Neuronal stem cell (in vitro differentiated cells): ENCODE results near the gene C12orf54.
"Not testable (repeated sequence)": the region's sequence is repeated elsewhere in the genome, so short reads cannot be mapped to it uniquely, and the experiment has no call there.

Source experiments
- DNase-seq: peaks from one replicate; pipeline ENCODE4 v3.0.0-alpha.2; 2013; ENCODE audit warnings: low spot score
- H2AFZ ChIP-seq: one replicate; pipeline ENCODE4 v1.6.1; 2013; ENCODE audit warnings: mild to moderate bottlenecking, low read length, inconsistent platforms
- H2AK5ac ChIP-seq: 2 replicates; pipeline ENCODE4 v1.6.1; 2013; ENCODE audit warnings: low read depth, mild to moderate bottlenecking, inconsistent platforms, low read length, moderate library complexity, mixed read lengths
- H2BK120ac ChIP-seq: 2 replicates; pipeline ENCODE4 v1.6.1; 2013; ENCODE audit warnings: low read depth, mild to moderate bottlenecking, inconsistent platforms, low read length, moderate library complexity, mixed read lengths
- H2BK12ac ChIP-seq: one replicate; pipeline ENCODE4 v1.6.1; 2013; ENCODE audit warnings: low read length, inconsistent platforms
- H2BK15ac ChIP-seq: 2 replicates; pipeline ENCODE4 v1.6.1; 2013; ENCODE audit warnings: mild to moderate bottlenecking, low read length, inconsistent platforms, mixed read lengths
- H2BK5ac ChIP-seq: one replicate; pipeline ENCODE4 v1.6.1; 2013; ENCODE audit warnings: inconsistent platforms, mild to moderate bottlenecking, low read length, moderate library complexity
- H3K14ac ChIP-seq: one replicate; pipeline ENCODE4 v1.6.1; 2013; ENCODE audit warnings: low read length, inconsistent platforms
- H3K18ac ChIP-seq: 2 replicates; pipeline ENCODE4 v1.6.1; 2013; ENCODE audit warnings: low read length, inconsistent platforms
- H3K23ac ChIP-seq: 2 replicates; pipeline ENCODE4 v1.6.1; 2013; ENCODE audit warnings: low read depth, mild to moderate bottlenecking, mixed read lengths, low read length, inconsistent platforms; ENCODE audit not compliant: poor library complexity
- H3K27ac ChIP-seq: replicated peaks from 3 replicates; pipeline ENCODE4 v1.5.1; 2013; ENCODE audit warnings: low read length, inconsistent platforms
- H3K27me3 ChIP-seq, 3 experiments: 2 replicates each; pipeline ENCODE4 v1.6.1; 2013; ENCODE audit warnings: low read length in 3 of 3, mild to moderate bottlenecking in 2 of 3, inconsistent platforms in 1 of 3, low read depth in 1 of 3, mixed read lengths in 1 of 3, moderate library complexity in 1 of 3; ENCODE audit not compliant: control insufficient read depth in 3 of 3, insufficient read depth in 3 of 3
- H3K36me3 ChIP-seq, 2 donors: replicated peaks in 1 of 2; 2 replicates each; pipeline ENCODE4 v1.6.1; 2013; ENCODE audit warnings: low read length in 2 of 2; ENCODE audit not compliant: control insufficient read depth in 2 of 2, insufficient read depth in 2 of 2
- H3K4ac ChIP-seq: 2 replicates; pipeline ENCODE4 v1.6.1; 2013; ENCODE audit warnings: inconsistent platforms, mild to moderate bottlenecking, low read length, moderate library complexity
- H3K4me1 ChIP-seq, 2 donors: 1 replicate in 1 of 2; 2 replicates in 1 of 2; pipeline ENCODE4 v1.6.1; 2013; ENCODE audit warnings: low read length in 2 of 2, low read depth in 1 of 2; ENCODE audit not compliant: control insufficient read depth in 2 of 2, insufficient read depth in 1 of 2
- H3K4me2 ChIP-seq: one replicate; pipeline ENCODE4 v1.6.1; 2013; ENCODE audit warnings: mild to moderate bottlenecking, low read length, inconsistent platforms; ENCODE audit not compliant: insufficient read depth, poor library complexity, severe bottlenecking
- H3K4me3 ChIP-seq, 2 donors: 2 replicates each; pipeline ENCODE4 v1.5.1; 2013; ENCODE audit warnings: low read length in 2 of 2, mild to moderate bottlenecking in 2 of 2, inconsistent platforms in 1 of 2, moderate library complexity in 1 of 2
- H3K79me1 ChIP-seq: one replicate; pipeline ENCODE4 v1.6.1; 2013; ENCODE audit warnings: low read depth, mild to moderate bottlenecking, inconsistent platforms, low read length, moderate library complexity
- H3K9ac ChIP-seq: one replicate; pipeline ENCODE4 v1.6.1; 2013; ENCODE audit warnings: mild to moderate bottlenecking, low read depth, low read length, inconsistent platforms; ENCODE audit not compliant: poor library complexity
- H3K9me3 ChIP-seq, 2 donors: replicated peaks in 1 of 2; 2 replicates each; pipeline versions ENCODE3 to v1.6.1; 2013; ENCODE audit warnings: low read length in 2 of 2, mild to moderate bottlenecking in 2 of 2, inconsistent platforms in 1 of 2, low read depth in 1 of 2, mixed read lengths in 1 of 2, moderate library complexity in 1 of 2; ENCODE audit not compliant: control insufficient read depth in 2 of 2, insufficient read depth in 1 of 2
- H4K8ac ChIP-seq: one replicate; pipeline ENCODE4 v1.6.1; 2013; ENCODE audit warnings: low read depth, mild to moderate bottlenecking, inconsistent platforms, low read length, moderate library complexity
- H4K91ac ChIP-seq: one replicate; pipeline ENCODE4 v1.6.1; 2013; ENCODE audit warnings: low read length, low read depth, mild to moderate bottlenecking, inconsistent platforms; ENCODE audit not compliant: poor library complexity
- WGBS, 2 donors: extraction: QIAGEN DNeasy Blood & Tissue Kit; methylation state at CpG; one replicate each; pipeline ENCODE4 v1.1.7; 2013; ENCODE audit warnings: missing lambda C conversion rate in 2 of 2, mixed read lengths in 1 of 2; ENCODE audit not compliant: insufficient read length in 2 of 2, insufficient replicate concordance in 1 of 2; ENCODE audit errors: extremely low coverage in 2 of 2; 5-methylcytosine and 5-hydroxymethylcytosine counted together

Gene C12orf54

GRCh38 chr12:48469027-48469426, 13.3 kb upstream of the C12orf54 start:
- not testable (repeated sequence) for H2BK5ac ChIP-seq, H3K23ac ChIP-seq, H3K27me3 ChIP-seq, H2AK5ac ChIP-seq, H3K79me1 ChIP-seq, H2BK120ac ChIP-seq, DNase-seq, H2AFZ ChIP-seq, H3K18ac ChIP-seq, H3K4me2 ChIP-seq, H3K4ac ChIP-seq, H4K91ac ChIP-seq, H3K14ac ChIP-seq, H3K27ac ChIP-seq, H2BK12ac ChIP-seq, H4K8ac ChIP-seq, H3K36me3 ChIP-seq, H3K4me1 ChIP-seq, H2BK15ac ChIP-seq, H3K9ac ChIP-seq, H3K4me3 ChIP-seq
- H3K9me3 ChIP-seq: peaks cover 5 to 14% of the 10 kb centered on the region in 2 donors
- no CpG with 5 or more reads among the region's 9 CpGs for WGBS, 2 donors

DNA sequence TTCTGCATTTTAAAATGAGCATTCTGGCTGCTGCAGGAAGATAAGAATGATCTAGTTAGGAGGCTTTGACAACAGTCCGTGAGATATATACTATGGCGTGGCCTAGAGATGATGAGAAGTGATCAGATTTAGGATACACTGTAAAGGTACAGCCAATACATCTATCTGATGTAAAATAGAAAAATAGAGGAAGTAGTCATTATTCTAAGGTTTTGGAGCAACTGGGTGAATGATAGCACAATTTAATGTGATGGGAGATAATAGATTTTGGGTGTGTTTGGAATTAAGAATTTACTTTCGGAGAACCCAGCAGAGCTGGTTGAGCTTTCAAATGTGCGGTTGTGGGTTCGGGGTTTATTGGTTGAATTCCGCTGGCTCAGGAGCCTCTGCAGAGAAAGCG, 10.0 kb upstream of the C12orf54 start, which contains the start of gene ANP32D:
Gene ANP32D, plus strand, starts transcription at position 301 of the 400 bp plus-strand sequence. CDS start 106 bp downstream, outside the sequence.
- H3K4me1 ChIP-seq: no peaks in the 10 kb centered on the region

DNA sequence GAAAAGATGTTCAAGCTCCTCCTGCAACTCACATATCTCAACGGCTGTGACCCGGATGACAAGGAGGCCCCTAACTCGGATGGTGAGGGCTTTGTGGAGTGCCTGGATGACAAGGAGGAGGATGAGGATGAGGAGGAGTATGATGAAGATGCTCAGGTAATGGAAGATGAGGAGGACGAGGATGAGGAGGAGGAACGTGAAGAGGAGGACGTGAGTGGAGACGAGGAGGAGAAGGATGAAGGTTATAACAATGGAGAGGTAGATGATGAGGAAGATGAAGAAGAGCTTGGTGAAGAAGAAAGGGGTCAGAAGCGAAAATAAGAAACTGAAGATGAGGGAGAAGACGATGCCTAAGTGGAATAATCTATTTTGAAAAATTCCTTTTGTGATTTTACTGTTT, 9.2 kb upstream of the C12orf54 start:
- Histone ChIP-seq H2BK12ac (no peak overlapping the region), H3K9me3 (peaks cover 4 to 9% of the 10 kb centered on the region in 2 donors), H3K4me2 (no peak overlapping the region), H3K23ac (no peak overlapping the region), H4K8ac (no peak overlapping the region), H2AFZ (no peak overlapping the region), H2BK5ac (no peak overlapping the region), H3K14ac (no peak overlapping the region), H3K27ac (no peak overlapping the region), H3K79me1 (no peaks in the 10 kb centered on the region), H3K4me1 (no peaks in the 10 kb centered on the region), H3K36me3 (no peaks in the 10 kb centered on the region), H3K9ac (no peak overlapping the region), H3K4ac (no peak overlapping the region), H3K27me3 (no peaks in the 10 kb centered on the region), H2BK120ac (no peak overlapping the region), H4K91ac (no peak overlapping the region), H3K18ac (no peak overlapping the region), H3K4me3 (no peak overlapping the region), H2AK5ac (no peak overlapping the region), H2BK15ac (no peak overlapping the region)
- DNase-seq: no peak
- WGBS, 2 donors: 100% methylated on average over 3 to 4 of the region's 9 CpGs

More for the DNA sequence above, 10.0 kb upstream of the C12orf54 start, which contains the start of gene ANP32D:
- no peak within 1 kb of the TSS for H2AK5ac ChIP-seq
- H2BK120ac ChIP-seq: no peak within 1 kb of the TSS
- no peak within 1 kb of the TSS for H3K27ac ChIP-seq
- no peaks in the 10 kb centered on the region for H3K27me3 ChIP-seq
- H2BK12ac ChIP-seq: no peak within 1 kb of the TSS
- no peak within 1 kb of the TSS for H3K4me3 ChIP-seq
- H3K14ac ChIP-seq: no peak within 1 kb of the TSS
- H2AFZ ChIP-seq: no peak within 1 kb of the TSS
- H4K8ac ChIP-seq: no peak within 1 kb of the TSS
- no peak within 1 kb of the TSS for H3K9ac ChIP-seq
- H4K91ac ChIP-seq: no peak within 1 kb of the TSS
- no peak within 1 kb of the TSS for H3K4me2 ChIP-seq
- no peak within 1 kb of the TSS for H3K23ac ChIP-seq
- WGBS, 2 donors: no CpG with 5 or more reads among the region's 7 CpGs
- no peak within 1 kb of the TSS for H3K4ac ChIP-seq
- H2BK5ac ChIP-seq: no peak within 1 kb of the TSS
- no peak for DNase-seq
- H3K9me3 ChIP-seq: peaks cover 5 to 14% of the 10 kb centered on the region in 2 donors
- H3K18ac ChIP-seq: no peak within 1 kb of the TSS
- H3K36me3 ChIP-seq: no peaks in the 10 kb centered on the region
- no peaks in the 10 kb centered on the region for H3K79me1 ChIP-seq
- H2BK15ac ChIP-seq: no peak within 1 kb of the TSS

GRCh38 chr12:48474497-48474896, 7.8 kb upstream of the C12orf54 start:
- no CpG with 5 or more reads among the region's 11 CpGs for WGBS, 2 donors
- H3K27ac ChIP-seq, H2AK5ac ChIP-seq, H3K4me3 ChIP-seq, H3K27me3 ChIP-seq, H3K23ac ChIP-seq, H4K91ac ChIP-seq, H3K4ac ChIP-seq, H3K9me3 ChIP-seq, H3K4me1 ChIP-seq, H2AFZ ChIP-seq, H4K8ac ChIP-seq, H3K9ac ChIP-seq, H2BK12ac ChIP-seq, H2BK120ac ChIP-seq, H3K14ac ChIP-seq, H3K79me1 ChIP-seq, H3K4me2 ChIP-seq, H2BK15ac ChIP-seq, H3K18ac ChIP-seq, H2BK5ac ChIP-seq, DNase-seq, H3K36me3 ChIP-seq: not testable (repeated sequence)
